Activated CD4-positive, alpha-beta T cell treated with anti-CD3 and anti-CD28 coated beads, Interleukin-2, amount 50 U/mL, for 1 hour (primary cell): ENCODE measurements around the gene SPOCK1.

Experiments used
- DNase-seq: peaks from one replicate; pipeline ENCODE4 v3.0.0-alpha.2; 2020

SPOCK1 gene

GRCh38 chr5:137092831-137093230 lies 406.3 kb downstream of the SPOCK1 start:
- DNase-seq: no peak

GRCh38 chr5:137091472-137091871 lies 407.7 kb downstream of the SPOCK1 start:
- no peak for DNase-seq

- no peak for DNase-seq
These were observed 408.4 kb downstream of the SPOCK1 start for GRCh38 chr5:137090721-137091120.

- no peak for DNase-seq
These were observed 409.0 kb downstream of the SPOCK1 start for GRCh38 chr5:137090151-137090550.

GRCh38 chr5:137088175-137088574 lies 411.0 kb downstream of the SPOCK1 start:
- no peak for DNase-seq

- no peak for DNase-seq
These were observed 412.8 kb downstream of the SPOCK1 start for GRCh38 chr5:137086342-137086741.

GRCh38 chr5:137085206-137085605 lies 413.9 kb downstream of the SPOCK1 start:
- no peak for DNase-seq

GRCh38 chr5:137084016-137084415 lies 415.1 kb downstream of the SPOCK1 start:
- DNase-seq: no peak

GRCh38 chr5:137082951-137083350 lies 416.2 kb downstream of the SPOCK1 start:
- no peak for DNase-seq

GRCh38 chr5:137078171-137078665 lies 420.9 kb downstream of the SPOCK1 start:
- DNase-seq: no peak

- peak; percentile 2 for DNase-seq
These were observed 423.8 kb downstream of the SPOCK1 start for GRCh38 chr5:137075163-137075970.

- DNase-seq: no peak
These were observed 425.9 kb downstream of the SPOCK1 start for GRCh38 chr5:137073189-137073588.

GRCh38 chr5:137072361-137073115 lies 426.6 kb downstream of the SPOCK1 start:
- DNase-seq: no peak

GRCh38 chr5:137071931-137072330 lies 427.2 kb downstream of the SPOCK1 start:
- DNase-seq: no peak

GRCh38 chr5:137071526-137071925 lies 427.6 kb downstream of the SPOCK1 start:
- DNase-seq: no peak

GRCh38 chr5:137070521-137070920 lies 428.6 kb downstream of the SPOCK1 start:
- DNase-seq: no peak

GRCh38 chr5:137069358-137069757 lies 429.8 kb downstream of the SPOCK1 start:
- no peak for DNase-seq

- DNase-seq: no peak
These were observed 437.7 kb downstream of the SPOCK1 start for GRCh38 chr5:137061382-137061781.

GRCh38 chr5:137058089-137058488 lies 441.0 kb downstream of the SPOCK1 start:
- DNase-seq: no peak

- no peak for DNase-seq
These were observed 442.4 kb downstream of the SPOCK1 start for GRCh38 chr5:137056676-137057075.

- DNase-seq: no peak
These were observed 443.8 kb downstream of the SPOCK1 start for GRCh38 chr5:137055271-137055872.

- DNase-seq: no peak
These were observed 444.3 kb downstream of the SPOCK1 start for GRCh38 chr5:137054792-137055191.

- DNase-seq: no peak
These were observed 444.8 kb downstream of the SPOCK1 start for GRCh38 chr5:137054335-137054734.

GRCh38 chr5:137051161-137051560 lies 448.0 kb downstream of the SPOCK1 start:
- DNase-seq: no peak
